ENCODE measurements around the gene UGT1A10.

Gene UGT1A10

GRCh38 chr2:233815861-233816260, 179.6 kb downstream of the UGT1A10 start:
- no peak for DNase-seq (ENCODE audit: low read depth)
- TF ChIP-seq, protein P1, sequence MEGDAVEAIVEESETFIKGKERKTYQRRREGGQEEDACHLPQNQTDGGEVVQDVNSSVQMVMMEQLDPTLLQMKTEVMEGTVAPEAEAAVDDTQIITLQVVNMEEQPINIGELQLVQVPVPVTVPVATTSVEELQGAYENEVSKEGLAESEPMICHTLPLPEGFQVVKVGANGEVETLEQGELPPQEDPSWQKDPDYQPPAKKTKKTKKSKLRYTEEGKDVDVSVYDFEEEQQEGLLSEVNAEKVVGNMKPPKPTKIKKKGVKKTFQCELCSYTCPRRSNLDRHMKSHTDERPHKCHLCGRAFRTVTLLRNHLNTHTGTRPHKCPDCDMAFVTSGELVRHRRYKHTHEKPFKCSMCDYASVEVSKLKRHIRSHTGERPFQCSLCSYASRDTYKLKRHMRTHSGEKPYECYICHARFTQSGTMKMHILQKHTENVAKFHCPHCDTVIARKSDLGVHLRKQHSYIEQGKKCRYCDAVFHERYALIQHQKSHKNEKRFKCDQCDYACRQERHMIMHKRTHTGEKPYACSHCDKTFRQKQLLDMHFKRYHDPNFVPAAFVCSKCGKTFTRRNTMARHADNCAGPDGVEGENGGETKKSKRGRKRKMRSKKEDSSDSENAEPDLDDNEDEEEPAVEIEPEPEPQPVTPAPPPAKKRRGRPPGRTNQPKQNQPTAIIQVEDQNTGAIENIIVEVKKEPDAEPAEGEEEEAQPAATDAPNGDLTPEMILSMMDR (conservative IDR thresholded peaks at IDR 0.05; ENCODE audit: control insufficient read depth, insufficient read depth, low read depth, low read length): no peak

DNA sequence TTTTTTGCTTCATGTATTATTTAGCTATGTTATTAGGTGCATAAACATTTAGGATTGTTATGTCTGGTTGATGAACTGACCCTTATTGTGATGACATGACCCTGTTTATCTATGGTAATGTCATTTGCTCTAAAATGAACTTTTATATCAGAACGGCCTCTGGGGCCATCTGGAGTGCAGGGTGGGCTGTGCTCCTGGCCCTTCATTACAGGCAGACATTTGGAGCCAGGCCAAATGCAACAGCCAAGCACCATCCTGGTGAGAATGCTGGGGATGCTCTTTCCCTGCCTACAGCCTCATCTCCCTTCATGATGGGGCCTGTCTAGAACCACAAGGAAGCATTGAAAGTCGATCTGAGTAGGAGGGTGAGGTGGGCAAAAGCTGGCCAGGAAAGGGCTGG, 180.1 kb downstream of the UGT1A10 start:
- no peak overlapping the region for H3K4me3 ChIP-seq (ENCODE audit: control insufficient read depth, low read depth, low read length)
- TF ChIP-seq, protein P1 (conservative IDR thresholded peaks at IDR 0.05; ENCODE audit: control insufficient read depth, insufficient read depth, low read depth, low read length): no peak
- no peak for DNase-seq (ENCODE audit: low read depth)

More at GRCh38 chr2:233815861-233816260, 179.6 kb downstream of the UGT1A10 start:
- H3K4me3 ChIP-seq (ENCODE audit: control insufficient read depth, low read depth, low read length): no peak overlapping the region

GRCh38 chr2:233816771-233817170, 180.5 kb downstream of the UGT1A10 start:
- DNase-seq (ENCODE audit: low read depth): no peak
- H3K4me3 ChIP-seq (ENCODE audit: control insufficient read depth, low read depth, low read length): no peak overlapping the region
- TF ChIP-seq, protein P1 (conservative IDR thresholded peaks at IDR 0.05; ENCODE audit: control insufficient read depth, insufficient read depth, low read depth, low read length): no peak

DNA sequence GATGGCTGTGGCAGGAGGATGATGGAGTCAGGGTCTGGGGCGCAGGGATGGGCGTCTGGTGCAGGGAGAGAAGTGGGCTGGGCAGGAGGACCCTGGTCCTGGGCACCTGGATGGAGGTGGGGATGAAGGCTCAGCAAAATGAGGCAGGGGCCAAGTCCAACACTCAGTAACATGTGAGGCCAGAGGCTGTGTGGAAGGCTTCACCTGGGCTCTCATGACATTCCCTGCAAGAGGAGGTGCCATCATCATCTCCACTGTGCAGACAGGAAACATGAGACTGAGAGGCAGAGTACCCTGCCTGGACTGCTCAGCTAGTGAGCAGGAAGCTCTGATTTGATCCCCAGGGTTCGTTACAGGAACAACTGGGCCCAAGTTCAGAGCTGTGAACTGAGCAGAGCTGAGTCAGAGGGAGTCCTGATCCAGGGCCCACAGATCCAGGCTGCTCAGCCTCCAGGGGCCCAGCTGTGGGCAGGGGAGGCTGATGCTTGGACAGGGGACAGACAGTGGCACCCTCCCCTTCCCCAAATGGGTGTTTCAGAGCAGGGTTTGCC, 181.2 kb downstream of the UGT1A10 start:
- H3K4me3 ChIP-seq (ENCODE audit: control insufficient read depth, low read depth, low read length): no peak overlapping the region
- TF ChIP-seq, protein P1 (conservative IDR thresholded peaks at IDR 0.05; ENCODE audit: control insufficient read depth, insufficient read depth, low read depth, low read length): no peak
- DNase-seq (ENCODE audit: low read depth): peak; percentile 48

DNA sequence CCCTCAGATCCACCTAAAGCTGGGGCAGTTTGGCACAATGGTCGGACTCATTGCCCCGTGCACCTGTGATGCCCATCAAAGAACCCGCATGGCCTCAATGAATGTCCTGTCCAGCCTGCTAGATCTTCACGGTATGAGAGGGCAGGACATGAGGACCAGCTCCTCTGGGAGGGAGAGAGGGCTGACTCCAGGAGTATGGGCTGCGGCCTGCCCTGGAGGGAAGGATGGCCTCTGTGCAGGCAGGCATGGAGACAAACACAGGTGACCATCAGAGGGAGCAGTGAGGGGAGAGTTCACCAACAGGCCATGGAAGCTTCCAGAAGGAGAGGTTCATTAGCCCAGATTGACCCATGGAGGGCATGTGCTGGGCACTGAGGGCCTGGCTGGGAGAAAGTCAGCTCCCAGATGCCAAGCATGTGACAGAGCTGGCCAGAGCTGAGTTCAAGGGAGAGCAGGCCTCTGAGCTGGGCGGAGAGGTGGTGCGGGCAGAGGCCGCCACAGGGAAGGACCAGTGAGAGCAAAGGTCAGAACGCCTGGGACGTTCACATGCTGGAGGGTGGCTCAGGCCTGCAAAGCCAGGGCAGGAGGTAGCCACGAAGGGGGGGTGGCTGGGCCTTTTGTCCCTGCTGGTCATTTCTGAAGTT, 181.9 kb downstream of the UGT1A10 start:
- no peak for DNase-seq (ENCODE audit: low read depth)
- H3K4me3 ChIP-seq (ENCODE audit: control insufficient read depth, low read depth, low read length): no peak overlapping the region
- TF ChIP-seq, protein P1 (conservative IDR thresholded peaks at IDR 0.05; ENCODE audit: control insufficient read depth, insufficient read depth, low read depth, low read length): no peak

- DNase-seq (ENCODE audit: low read depth): no peak
- no peak overlapping the region for H3K4me3 ChIP-seq (ENCODE audit: control insufficient read depth, low read depth, low read length)
- TF ChIP-seq, protein P1 (conservative IDR thresholded peaks at IDR 0.05; ENCODE audit: control insufficient read depth, insufficient read depth, low read depth, low read length): no peak
These were observed 182.7 kb downstream of the UGT1A10 start for GRCh38 chr2:233818639-233819621.

Measured in fibroblast of mammary gland (primary cell).